Esophagus mucosa (tissue), 1 donor: ENCODE data around the gene CEP131. TPM values are rescaled to one million over a fixed set of nuclear protein-coding genes. Genes with fewer than 3 reads are reported as not detected.
"Not testable (repeated sequence)": the region's sequence is repeated elsewhere in the genome, so short reads cannot be mapped to it uniquely, and the experiment has no call there.

Experiments
- ATAC-seq: fragments of 200-7000 bp; cut with Tn5 transposase; one replicate; pipeline ENCODE4 v1.9.1; 2020
- total RNA-seq: library from RNA; stranded (reverse); gene quantifications from one replicate; pipeline ENCODE4 v1.2.4, GENCODE V29; 2023
- donor health status: DM: yes; HTN: yes; CAD: no.

The CEP131 gene
- total RNA-seq, 1 donor from 2014 or later: 2.7 TPM

DNA sequence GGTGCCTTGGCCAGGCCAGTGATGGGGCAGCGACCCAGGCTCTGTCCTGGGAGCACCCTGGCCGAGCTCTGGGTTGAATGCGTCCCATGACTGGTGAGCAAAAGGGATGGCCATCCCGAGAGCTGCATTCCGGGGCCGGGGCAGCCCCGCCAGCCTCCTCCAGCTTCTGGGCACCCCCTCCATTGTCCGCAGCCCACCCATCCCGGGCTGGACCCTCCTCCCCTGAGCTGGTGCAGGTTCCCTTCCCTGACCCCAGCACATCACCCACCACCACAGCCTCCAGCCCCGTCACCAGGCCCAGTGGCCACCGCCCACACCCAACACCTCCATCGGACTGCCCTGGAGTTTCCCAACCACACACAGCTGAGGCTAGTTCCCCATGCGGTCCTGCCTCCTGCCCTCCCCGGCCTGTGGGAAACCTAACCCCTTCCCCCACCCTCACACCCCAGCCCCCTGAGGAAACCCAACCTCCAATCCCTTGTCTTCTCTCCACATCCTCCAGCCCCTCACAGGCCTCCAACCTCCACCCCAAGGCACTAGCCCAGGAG lies 73.7 kb downstream of the CEP131 start:
- ATAC-seq: peak; percentile 9

GRCh38 chr17:81148571-81148970 lies 74.2 kb downstream of the CEP131 start:
- ATAC-seq: no peak

DNA sequence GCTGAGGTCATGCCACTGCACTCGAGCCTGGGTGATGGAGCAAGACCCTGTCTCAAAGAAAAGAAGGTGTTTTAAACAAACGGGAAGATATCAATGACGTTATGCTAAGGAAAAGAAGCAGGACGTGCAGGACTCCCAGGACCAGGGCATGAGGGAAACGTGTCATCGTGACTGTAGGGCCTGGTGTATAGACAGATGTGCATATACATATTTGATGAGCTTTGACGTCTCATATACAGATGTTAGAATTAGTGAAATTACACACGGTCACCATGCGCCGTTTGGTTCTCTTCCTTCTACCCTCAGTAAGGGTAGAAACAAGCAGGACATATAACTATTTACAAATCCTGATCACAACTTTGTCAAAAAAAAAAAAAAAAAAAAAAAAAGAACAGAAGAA lies 75.1 kb downstream of the CEP131 start:
- no peak for ATAC-seq

DNA sequence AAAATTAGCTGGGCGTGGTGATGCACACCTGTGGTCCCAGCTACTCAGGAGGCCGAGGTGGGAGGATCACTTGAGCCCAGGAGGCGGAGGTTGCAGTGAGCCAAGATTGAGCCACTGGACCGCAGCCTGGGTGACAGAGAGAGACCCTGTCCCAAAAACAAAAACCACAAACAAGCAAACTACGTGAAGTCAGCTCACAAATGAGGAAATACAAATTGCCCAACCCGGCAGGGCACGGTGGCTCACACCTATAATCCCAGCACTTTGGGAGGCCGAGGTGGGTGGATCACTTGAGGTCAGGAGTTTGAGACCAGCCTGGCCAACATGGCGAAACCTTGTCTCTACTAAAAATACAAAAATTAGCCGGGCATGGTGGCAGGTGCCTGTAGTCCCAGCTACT lies 76.6 kb downstream of the CEP131 start:
- ATAC-seq: not testable (repeated sequence)

DNA sequence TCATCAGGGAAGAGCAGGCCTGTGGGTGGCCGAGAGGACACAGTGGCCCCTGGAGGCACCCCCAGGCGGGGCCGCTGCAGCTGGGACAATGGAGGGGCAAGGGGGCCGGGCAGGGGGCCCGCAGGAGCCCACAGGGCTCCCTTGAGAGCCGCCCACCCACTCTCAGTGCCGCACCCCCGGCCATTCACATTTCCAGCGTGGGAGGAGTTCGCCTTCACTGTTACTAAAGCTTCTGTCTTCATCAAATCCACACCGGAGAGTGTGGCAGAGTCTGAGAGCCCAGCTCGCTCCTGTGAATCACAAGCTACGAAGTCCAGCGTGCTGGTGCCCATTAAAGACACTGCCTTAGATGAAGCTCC lies 78.4 kb downstream of the CEP131 start:
- no peak for ATAC-seq

- no peak for ATAC-seq
Observed at GRCh38 chr17:81143717-81144422, 78.9 kb downstream of the CEP131 start.

- peak; percentile 8 for ATAC-seq
Observed at GRCh38 chr17:81143200-81143527, 79.6 kb downstream of the CEP131 start.

DNA sequence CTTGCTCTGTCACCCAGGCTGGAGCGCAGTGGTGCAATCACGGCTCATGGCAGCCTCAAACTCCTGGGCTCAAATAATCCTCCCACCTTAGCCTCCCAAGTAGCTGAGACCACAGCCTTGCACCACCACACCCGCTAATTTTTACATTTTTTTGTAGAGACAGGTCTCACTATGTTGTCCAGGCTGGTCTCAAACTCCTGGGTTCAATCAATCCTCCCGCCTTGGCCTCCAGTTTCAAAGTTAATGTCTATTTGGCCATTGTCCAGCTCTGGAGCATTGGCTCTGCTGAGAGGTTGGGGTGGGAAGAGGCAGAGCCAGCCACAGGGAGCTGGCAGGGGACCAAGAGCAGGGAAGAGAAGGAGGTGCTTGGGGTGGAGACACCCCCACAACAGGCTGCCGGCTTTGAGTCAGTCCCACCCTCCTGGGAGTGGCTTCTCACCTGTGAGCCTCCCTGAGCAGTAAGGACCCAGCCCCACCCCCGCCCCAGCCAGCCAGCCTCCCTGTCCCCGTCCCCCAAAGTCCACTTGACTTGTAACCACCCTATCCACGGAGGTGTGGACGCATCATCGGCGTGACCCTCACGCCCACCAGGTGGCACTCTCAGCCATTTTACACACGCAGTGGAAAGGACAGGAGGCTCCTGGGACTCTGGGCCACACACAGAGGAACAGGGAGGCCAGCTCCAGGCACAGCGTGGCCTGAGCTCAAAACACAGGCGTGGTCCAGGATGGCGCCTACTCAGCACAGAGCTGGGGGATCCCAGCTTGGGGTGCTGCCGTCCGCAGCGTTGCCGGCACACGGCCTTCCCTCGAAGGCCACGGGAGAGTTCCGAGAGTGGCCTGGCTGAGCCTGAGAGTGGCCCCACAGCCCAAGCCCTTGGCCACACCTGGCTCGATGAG lies 80.2 kb downstream of the CEP131 start:
- peak; percentile 80 for ATAC-seq

DNA sequence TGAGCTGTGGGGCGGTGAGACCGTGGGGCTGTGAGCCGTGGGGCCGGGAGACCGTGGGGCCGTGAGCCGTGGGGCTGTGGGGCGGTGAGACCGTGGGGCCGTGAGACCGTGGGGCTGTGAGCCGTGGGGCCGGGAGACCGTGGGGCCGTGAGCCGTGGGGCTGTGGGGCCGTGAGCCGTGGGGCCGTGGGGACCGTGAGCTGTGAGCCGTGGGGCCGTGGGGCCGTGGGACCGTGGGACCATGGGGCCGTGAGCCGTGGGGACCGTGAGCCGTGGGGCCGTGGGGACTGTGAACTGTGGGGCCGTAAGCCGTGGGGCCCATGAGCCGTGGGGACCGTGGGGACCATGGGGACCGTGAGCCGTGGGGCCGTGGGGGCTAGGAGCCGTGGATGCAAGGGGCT lies 82.1 kb downstream of the CEP131 start:
- no peak for ATAC-seq

DNA sequence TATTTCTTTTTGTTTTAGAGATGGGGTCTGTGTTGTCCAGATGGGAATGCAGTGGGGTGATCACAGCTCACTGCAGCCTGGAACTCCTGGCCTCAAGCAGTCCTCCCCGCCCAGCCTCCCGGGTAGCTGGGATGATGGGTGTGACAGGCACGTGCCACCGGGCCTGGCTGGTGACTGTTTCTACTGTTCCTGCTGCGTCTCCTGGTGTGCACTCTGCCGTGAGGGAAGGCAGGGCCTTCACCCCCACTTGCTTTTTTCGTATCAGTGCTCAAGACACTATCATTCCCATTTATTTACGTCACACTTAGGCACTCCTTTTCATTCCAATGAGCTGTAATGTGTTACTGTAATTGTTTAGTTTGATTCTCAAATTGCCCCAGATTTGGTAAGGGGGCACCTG lies 82.7 kb downstream of the CEP131 start:
- ATAC-seq: no peak

Other genes with a start within 250 kb of the CEP131 start
- gene CHMP6, start 231.1 kb downstream of the CEP131 start, total RNA-seq: 22.2 TPM
- gene BAIAP2, start 187.8 kb downstream of the CEP131 start, total RNA-seq: 111 TPM
- not detected for gene PVALEF, start 57.5 kb downstream of the CEP131 start, total RNA-seq
- 0.56 TPM for gene AATK, start 56.7 kb downstream of the CEP131 start, total RNA-seq
- 13.1 TPM for gene TEPSIN, start 16.1 kb upstream of the CEP131 start, total RNA-seq
- gene NDUFAF8, start 16.4 kb upstream of the CEP131 start, total RNA-seq: 41.2 TPM
- gene SLC38A10, start 72.3 kb upstream of the CEP131 start, total RNA-seq: 24.6 TPM
- 4.2 TPM for gene BAHCC1, start 172.5 kb upstream of the CEP131 start, total RNA-seq